NCI-H748 (cell line): ENCODE results near the gene PCDHB8.
"Not testable (repeated sequence)": the region's sequence is repeated elsewhere in the genome, so short reads cannot be mapped to it uniquely, and the experiment has no call there.

Experiments
- DNase-seq: peaks from one replicate; lab custom pipeline; 2025; ENCODE audit not compliant: unreplicated experiment; lab: John Stamatoyannopoulos, UW

Gene PCDHB8

DNA sequence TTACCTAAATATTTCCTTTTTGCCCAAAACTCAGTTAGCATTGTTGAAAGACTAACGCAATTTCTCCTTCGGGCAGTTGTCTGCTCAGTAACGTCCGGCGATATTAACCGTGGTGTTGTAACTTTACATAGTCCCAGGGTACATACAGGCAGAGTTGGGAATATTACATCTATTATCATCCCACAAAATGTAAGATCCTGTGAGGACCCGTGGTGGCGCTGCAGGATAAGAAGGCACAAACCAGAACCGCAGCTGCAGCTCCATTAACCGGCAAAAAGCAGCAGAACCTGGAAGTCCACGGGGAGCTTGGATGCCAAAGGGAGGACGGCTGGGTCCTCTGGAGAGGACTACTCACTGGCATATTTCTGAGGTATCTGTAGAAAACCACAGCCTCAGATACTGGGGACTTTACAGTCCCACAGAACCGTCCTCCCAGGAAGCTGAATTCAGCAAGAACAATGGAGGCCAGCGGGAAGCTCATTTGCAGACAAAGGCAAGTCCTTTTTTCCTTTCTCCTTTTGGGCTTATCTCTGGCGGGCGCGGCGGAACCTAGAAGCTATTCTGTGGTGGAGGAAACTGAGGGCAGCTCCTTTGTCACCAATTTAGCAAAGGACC lies at the start of gene PCDHB8:
TSS of gene PCDHB8 (plus strand) at position 214 of the 615 bp plus-strand sequence. CDS start at position 459, 245 bp downstream.
- peak; percentile 92 for DNase-seq

DNA sequence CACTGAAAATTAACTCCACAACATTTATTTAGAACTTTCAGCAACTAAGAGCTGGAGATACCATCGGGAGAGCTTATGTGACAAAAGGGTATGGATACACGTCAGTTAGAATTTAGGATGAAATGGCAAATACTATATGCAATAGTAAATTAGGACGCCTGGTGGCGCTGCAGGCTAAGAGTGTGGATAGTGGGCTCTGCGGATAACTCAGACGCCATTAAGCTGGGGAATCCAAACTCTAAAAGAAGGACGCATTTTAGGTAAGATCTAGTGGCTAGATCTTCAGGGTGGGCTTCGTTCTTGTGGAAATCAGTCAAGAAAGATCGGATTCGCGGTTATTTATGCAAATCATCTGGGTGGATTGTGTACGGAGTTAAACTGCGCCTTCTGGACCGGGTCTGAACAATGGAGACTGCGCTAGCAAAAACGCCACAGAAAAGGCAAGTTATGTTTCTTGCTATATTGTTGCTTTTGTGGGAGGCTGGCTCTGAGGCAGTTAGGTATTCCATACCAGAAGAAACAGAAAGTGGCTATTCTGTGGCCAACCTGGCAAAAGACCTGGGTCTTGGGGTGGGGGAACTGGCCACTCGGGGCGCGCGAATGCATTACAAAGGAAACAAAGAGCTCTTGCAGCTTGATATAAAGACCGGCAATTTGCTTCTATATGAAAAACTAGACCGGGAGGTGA lies 42.4 kb upstream of the PCDHB8 start, which contains the start of gene PCDHB5:
TSS of gene PCDHB5 (plus strand) at position 177 of the 688 bp plus-strand sequence. CDS start at position 406, 229 bp downstream.
- peak; percentile 90 for DNase-seq

- DNase-seq = peak; percentile 45
Observed at GRCh38 chr5:141135718-141136266, 41.8 kb upstream of the PCDHB8 start.

DNA sequence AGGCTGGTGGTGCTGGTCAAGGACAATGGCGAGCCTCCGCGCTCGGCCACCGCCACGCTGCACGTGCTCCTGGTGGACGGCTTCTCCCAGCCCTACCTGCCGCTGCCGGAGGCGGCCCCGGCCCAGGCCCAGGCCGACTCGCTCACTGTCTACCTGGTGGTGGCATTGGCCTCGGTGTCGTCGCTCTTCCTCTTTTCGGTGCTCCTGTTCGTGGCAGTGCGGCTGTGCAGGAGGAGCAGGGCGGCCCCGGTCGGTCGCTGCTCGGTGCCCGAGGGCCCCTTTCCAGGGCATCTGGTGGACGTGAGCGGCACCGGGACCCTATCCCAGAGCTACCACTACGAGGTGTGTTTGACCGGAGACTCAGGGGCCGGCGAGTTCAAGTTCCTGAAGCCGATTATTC lies 40.2 kb upstream of the PCDHB8 start:
- DNase-seq = not testable (repeated sequence)

DNA sequence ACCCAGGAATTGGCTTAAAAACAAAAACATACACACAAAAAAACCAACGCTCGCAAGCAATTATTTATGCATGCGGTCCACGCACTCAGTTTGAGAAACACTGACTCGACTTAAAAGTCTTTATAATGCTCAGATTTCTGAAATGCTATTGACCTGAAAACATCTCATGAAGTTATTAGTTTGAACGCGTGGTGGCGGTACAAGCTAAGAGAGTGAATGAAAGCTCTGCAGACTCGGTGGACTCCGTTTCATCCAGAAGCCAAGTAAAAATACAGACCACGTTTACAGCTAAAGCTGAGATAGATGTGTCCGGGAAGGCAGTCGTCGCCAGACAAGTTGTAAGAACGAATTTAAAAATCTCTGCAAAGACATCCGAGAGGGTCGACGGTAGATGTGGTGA lies 27.8 kb upstream of the PCDHB8 start, which contains the start of gene PCDHB6:
TSS of gene PCDHB6 (plus strand) at position 246 of the 400 bp plus-strand sequence. CDS start 201 bp downstream, outside the sequence.
- peak; percentile 78 for DNase-seq

- no peak for DNase-seq
Observed at GRCh38 chr5:141150224-141150992, 27.2 kb upstream of the PCDHB8 start.

DNA sequence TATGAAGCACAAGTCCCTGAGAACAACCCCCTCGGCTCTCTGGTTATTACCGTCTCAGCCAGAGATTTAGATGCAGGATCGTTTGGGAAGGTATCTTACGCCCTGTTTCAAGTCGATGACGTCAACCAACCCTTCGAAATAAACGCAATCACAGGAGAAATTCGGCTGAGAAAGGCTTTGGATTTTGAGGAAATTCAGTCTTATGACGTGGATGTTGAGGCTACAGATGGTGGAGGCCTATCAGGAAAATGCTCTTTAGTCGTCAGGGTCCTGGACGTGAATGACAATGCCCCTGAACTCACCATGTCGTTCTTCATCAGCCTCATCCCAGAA lies 26.6 kb upstream of the PCDHB8 start:
- DNase-seq = no peak

DNA sequence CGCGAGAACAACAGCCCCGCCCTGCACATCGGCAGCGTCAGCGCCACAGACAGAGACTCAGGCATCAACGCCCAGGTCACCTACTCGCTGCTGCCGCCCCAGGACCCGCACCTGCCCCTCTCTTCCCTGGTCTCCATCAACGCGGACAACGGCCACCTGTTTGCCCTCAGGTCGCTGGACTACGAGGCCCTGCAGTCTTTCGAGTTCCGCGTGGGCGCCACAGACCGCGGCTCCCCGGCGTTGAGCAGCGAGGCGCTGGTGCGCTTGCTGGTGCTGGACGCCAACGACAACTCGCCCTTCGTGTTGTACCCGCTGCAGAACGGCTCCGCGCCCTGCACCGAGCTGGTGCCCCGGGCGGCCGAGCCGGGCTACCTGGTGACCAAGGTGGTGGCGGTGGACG lies 26.0 kb upstream of the PCDHB8 start:
- not testable (repeated sequence) for DNase-seq

- DNase-seq = not testable (repeated sequence)
Observed at GRCh38 chr5:141152096-141152495, 25.5 kb upstream of the PCDHB8 start.

DNA sequence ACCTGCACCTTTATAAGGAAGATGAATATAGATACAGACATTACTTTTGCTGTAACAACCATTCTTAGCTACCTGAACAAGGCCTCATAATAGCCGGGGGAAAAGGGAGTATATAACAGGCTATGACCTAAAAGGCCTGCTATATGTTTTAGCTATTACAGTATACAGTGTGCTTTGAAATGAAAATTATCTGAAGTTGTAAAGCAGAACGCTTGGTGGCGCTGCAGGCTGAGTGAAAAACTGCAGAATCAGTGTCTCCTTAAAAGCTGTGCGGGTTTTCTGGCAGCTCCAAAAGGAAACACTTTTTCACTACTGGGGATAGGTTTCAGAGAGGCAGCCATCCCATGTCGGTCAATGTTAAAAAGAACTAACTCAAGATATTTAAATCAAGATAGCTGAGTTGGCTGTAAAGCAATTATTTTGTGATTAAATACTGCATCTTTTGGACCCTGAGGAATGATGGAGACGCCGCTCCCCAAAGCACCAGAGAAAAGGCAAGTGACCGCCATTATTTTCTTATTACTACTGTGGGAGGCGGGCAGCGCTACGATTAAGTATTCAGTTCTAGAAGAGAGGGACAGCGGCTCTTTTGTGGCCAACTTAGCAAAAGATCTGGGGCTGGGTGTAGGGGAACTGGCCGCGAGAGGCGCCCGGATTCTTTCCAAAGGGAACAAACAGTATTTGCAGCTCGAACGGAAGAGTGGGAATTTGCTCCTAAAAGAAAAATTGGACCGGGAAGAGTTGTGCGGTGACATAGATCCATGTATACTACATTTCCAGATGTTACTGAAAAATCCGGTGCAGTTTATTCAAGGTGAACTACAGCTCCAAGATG lies 21.8 kb upstream of the PCDHB8 start:
- peak; percentile 87 for DNase-seq

DNA sequence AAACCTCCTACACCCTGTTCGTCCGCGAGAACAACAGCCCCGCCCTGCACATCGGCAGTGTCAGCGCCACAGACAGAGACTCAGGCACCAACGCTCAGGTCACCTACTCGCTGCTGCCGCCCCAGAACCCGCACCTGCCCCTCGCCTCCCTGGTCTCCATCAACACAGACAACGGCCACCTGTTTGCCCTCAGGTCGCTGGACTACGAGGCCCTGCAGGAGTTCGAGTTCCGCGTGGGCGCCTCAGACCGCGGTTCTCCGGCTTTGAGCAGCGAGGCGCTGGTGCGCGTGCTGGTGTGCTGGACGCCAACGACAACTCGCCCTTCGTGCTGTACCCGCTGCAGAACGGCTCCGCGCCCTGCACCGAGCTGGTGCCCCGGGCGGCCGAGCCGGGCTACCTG lies 20.2 kb upstream of the PCDHB8 start:
- not testable (repeated sequence) for DNase-seq

GRCh38 chr5:141157901-141158300 lies 19.7 kb upstream of the PCDHB8 start:
- DNase-seq = not testable (repeated sequence)

DNA sequence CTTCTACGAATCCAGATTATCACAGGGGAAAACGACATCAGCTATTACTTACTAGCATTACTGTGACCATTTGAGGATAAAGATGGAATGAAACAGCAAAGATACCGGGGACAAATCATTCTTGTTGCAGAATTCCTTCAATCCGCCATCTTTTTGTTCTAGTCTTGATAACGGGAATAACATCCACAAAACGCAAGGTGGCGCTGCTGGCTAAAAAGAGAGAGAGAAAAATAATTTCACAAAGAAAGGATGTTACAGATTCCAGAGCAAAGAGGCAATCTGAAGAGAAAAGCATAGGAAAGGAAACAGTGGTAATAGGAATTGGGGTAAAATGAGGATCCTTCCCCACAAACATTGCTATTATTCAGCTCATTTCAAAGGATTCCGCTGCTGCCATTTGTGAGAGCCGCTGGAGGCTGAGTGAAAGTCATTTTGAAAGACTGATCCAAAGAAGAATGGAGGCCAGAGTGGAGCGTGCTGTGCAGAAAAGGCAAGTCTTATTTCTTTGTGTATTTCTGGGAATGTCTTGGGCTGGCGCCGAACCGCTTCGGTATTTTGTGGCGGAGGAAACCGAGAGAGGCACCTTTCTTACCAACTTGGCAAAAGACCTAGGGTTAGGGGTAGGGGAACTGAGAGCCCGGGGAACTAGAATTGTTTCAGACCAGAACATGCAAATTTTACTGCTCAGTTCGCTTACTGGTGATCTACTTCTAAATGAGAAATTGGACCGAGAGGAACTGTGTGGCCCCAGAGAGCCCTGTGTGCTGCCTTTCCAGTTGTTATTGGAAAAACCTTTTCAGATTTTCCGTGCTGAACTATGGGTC lies 5.0 kb upstream of the PCDHB8 start, which contains the start of gene PCDHB7:
TSS of gene PCDHB7 (plus strand) at position 264 of the 824 bp plus-strand sequence. CDS start at position 456, 192 bp downstream.
- peak; percentile 80 for DNase-seq

DNA sequence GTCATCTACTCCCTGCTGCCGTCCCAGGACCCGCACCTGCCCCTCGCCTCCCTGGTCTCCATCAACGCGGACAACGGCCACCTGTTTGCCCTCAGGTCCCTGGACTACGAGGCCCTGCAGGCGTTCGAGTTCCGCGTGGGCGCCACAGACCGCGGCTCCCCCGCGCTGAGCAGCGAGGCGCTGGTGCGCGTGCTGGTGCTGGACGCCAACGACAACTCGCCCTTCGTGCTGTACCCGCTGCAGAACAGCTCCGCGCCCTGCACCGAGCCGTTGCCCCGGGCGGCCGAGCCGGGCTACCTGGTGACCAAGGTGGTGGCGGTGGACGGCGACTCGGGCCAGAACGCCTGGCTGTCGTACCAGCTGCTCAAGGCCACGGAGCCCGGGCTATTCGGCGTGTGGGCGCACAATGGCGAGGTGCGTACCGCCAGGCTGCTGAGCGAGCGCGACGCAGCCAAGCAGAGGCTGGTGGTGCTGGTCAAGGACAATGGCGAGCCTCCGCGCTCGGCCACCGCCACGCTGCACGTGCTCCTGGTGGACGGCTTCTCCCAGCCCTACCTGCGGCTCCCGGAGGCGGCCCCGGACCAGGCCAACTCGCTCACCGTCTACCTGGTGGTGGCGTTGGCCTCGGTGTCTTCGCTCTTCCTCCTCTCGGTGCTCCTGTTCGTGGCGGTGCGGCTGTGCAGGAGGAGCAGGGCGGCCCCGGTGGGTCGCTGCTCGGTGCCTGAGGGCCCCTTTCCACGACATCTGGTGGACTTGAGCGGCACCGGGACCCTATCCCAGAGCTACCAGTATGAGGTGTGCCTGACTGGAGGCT lies 3.1 kb upstream of the PCDHB8 start:
- DNase-seq = not testable (repeated sequence)

DNA sequence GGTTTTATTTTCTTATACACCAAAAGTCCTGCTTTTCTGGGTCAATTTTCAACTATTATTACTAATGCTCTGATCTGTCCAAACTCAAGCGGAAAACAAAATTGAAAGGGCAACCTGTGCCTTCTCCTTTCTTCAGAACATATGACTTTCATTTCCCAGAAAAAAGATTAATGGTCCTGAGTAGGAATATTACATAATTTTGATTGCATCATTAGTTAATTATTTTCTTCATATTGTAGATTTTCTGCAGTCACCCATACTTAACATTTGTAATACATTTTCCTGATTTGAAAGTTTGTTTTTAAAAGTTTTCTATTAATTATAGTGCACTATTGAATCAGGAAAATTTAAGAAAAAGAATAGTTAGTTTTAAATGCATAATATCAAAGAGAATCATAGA lies 1.7 kb upstream of the PCDHB8 start:
- DNase-seq = no peak

- DNase-seq = not testable (repeated sequence)
Observed at GRCh38 chr5:141179371-141179770, 1.8 kb downstream of the PCDHB8 start.

DNA sequence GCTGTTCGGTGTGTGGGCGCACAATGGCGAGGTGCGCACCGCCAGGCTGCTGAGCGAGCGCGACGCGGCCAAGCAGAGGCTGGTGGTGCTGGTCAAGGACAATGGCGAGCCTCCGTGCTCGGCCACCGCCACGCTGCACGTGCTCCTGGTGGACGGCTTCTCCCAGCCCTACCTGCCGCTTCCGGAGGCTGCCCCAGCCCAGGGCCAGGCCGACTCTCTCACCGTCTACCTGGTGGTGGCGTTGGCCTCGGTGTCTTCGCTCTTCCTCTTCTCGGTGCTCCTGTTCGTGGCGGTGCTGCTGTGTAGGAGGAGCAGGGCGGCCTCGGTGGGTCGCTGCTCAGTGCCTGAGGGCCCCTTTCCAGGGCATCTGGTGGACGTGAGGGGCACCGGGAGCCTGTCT lies 2.3 kb downstream of the PCDHB8 start:
- not testable (repeated sequence) for DNase-seq

- DNase-seq = no peak
Observed at GRCh38 chr5:141180313-141180712, 2.7 kb downstream of the PCDHB8 start.

GRCh38 chr5:141182248-141182647 lies 4.7 kb downstream of the PCDHB8 start, which contains the start of gene PCDHB16:
TSS of gene PCDHB16 (plus strand) at chr5:141182387. CDS start at chr5:141182560, 173 bp downstream.
- DNase-seq = peak; percentile 60
